HL-60 (cell line): Measurements from ENCODE around the gene DHDH.

ENCODE experiments used
- DNase-seq, 2 experiments: peaks; one replicate each; pipeline ENCODE4 v3.0.0-alpha.2; 2010 to 2020; ENCODE audit warnings: low read depth in 1 of 2, low spot score in 1 of 2
- H3K27ac ChIP-seq: fragments of 250-450 bp; sonication (Bioruptor Pico); replicated peaks from 2 replicates; pipeline ENCODE4 v1.5.1; 2020; ENCODE audit warnings: mild to moderate bottlenecking, moderate library complexity
- H3K27me3 ChIP-seq: fragments of 250-450 bp; sonication (Bioruptor Pico); 2 replicates; pipeline ENCODE4 v1.5.1; 2021; ENCODE audit warnings: mild to moderate bottlenecking, moderate library complexity; ENCODE audit not compliant: insufficient read depth, poor library complexity, severe bottlenecking
- H3K4me3 ChIP-seq: replicated peaks from 2 replicates; pipeline ENCODE4 v1.5.1; 2011; ENCODE audit warnings: mild to moderate bottlenecking, control low read depth, low read length; ENCODE audit not compliant: insufficient read depth
- GABPA ChIP-seq: IDR thresholded peaks from 2 replicates; pipeline ENCODE4 v1.6.1; 2012; ENCODE audit warnings: low read depth
- POLR2AphosphoS5 ChIP-seq: IDR thresholded peaks from 2 replicates; pipeline ENCODE4 v1.6.1; 2012; ENCODE audit warnings: low read depth
- SPI1 ChIP-seq: IDR thresholded peaks from 2 replicates; pipeline ENCODE4 v1.6.1; 2012; ENCODE audit warnings: low read depth, mild to moderate bottlenecking, borderline replicate concordance
- TF ChIP-seq, protein P1 (sequence below): IDR thresholded peaks from 2 replicates; pipeline ENCODE4 v1.6.1; 2012; ENCODE audit warnings: low read depth; ENCODE audit not compliant: insufficient replicate concordance
- TF ChIP-seq, protein P2 (sequence below): IDR thresholded peaks from one replicate; pipeline ENCODE4 v1.5.1; 2011; ENCODE audit warnings: low read length, control low read depth, inconsistent platforms; ENCODE audit not compliant: insufficient read depth

The DHDH gene

DNA sequence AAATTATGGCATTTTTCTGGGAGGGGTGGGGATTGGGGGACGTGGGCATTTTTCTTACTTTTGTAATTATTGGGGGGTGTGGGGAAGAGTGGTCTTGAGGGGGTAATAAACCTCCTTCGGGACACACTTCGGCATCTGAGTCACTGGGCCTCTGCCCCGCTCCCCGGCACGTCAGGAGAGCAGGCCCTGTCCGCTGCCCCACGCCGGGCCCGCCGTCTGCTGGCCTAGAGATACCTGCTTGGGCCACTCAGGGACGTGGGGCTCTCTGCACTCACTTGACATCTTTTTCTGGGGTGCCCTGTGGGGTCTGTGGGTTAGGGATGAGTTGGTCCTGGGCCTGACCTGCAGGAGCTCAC is 28.2 kb downstream of the DHDH start:
- DNase-seq: no peak
- TF ChIP-seq GABPA: no peak
- Histone ChIP-seq H3K27ac (peak overlapping the region; percentile 93), H3K4me3 (no peak overlapping the region), H3K27me3 (no peaks in the 10 kb centered on the region)

DNA sequence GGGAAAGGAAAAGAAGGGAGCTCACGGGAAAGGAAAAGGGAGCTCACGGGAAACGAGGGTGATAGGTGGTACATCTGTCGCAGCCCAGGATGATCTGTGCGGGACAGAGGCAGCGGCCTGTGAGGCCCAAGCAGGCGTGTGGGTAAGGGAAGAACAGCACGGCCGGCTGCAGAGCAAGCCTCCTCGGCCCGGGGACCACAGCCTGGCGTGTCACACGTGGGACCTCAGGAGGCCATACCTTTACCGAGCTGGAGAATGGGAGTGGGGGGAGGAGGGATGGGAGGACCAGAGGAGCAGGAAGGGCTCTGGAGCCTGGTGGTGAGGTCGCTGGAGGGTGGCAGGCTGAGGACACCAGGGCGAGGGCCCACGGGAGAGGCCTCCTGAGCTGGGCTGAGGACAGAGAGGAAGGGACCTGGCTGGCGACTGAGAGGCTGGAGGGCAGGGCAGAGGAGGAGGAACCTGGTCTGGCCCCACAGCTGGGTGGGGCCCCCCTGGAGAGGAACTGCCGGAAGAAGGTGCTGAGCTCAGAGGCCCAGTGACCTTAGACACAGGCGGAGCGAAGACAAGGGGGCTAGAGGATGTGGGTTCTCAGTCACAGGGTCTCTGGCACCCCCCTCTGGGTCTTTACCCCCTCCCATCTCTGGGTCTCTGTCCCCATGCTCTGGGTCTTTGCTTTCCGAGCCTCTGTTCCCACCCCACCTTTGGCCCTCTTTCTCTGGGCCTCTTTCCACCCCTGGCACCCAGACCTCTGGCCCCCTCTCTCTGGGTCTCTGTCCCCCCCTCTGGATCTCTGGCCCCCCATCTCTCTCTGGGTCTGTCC is 28.7 kb downstream of the DHDH start:
- TF ChIP-seq SPI1 (peak; percentile 83; the same call in 1 of the 2 replicates), POLR2AphosphoS5 (peak; percentile 87), GABPA (no peak)
- TF ChIP-seq, protein P1, sequence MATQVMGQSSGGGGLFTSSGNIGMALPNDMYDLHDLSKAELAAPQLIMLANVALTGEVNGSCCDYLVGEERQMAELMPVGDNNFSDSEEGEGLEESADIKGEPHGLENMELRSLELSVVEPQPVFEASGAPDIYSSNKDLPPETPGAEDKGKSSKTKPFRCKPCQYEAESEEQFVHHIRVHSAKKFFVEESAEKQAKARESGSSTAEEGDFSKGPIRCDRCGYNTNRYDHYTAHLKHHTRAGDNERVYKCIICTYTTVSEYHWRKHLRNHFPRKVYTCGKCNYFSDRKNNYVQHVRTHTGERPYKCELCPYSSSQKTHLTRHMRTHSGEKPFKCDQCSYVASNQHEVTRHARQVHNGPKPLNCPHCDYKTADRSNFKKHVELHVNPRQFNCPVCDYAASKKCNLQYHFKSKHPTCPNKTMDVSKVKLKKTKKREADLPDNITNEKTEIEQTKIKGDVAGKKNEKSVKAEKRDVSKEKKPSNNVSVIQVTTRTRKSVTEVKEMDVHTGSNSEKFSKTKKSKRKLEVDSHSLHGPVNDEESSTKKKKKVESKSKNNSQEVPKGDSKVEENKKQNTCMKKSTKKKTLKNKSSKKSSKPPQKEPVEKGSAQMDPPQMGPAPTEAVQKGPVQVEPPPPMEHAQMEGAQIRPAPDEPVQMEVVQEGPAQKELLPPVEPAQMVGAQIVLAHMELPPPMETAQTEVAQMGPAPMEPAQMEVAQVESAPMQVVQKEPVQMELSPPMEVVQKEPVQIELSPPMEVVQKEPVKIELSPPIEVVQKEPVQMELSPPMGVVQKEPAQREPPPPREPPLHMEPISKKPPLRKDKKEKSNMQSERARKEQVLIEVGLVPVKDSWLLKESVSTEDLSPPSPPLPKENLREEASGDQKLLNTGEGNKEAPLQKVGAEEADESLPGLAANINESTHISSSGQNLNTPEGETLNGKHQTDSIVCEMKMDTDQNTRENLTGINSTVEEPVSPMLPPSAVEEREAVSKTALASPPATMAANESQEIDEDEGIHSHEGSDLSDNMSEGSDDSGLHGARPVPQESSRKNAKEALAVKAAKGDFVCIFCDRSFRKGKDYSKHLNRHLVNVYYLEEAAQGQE: no peak
- TF ChIP-seq, protein P2, sequence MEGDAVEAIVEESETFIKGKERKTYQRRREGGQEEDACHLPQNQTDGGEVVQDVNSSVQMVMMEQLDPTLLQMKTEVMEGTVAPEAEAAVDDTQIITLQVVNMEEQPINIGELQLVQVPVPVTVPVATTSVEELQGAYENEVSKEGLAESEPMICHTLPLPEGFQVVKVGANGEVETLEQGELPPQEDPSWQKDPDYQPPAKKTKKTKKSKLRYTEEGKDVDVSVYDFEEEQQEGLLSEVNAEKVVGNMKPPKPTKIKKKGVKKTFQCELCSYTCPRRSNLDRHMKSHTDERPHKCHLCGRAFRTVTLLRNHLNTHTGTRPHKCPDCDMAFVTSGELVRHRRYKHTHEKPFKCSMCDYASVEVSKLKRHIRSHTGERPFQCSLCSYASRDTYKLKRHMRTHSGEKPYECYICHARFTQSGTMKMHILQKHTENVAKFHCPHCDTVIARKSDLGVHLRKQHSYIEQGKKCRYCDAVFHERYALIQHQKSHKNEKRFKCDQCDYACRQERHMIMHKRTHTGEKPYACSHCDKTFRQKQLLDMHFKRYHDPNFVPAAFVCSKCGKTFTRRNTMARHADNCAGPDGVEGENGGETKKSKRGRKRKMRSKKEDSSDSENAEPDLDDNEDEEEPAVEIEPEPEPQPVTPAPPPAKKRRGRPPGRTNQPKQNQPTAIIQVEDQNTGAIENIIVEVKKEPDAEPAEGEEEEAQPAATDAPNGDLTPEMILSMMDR: no peak
- no peaks in the 10 kb centered on the region for H3K27me3 ChIP-seq
- H3K27ac ChIP-seq: peak overlapping the region; percentile 93
- DNase-seq: peak; percentile 89 to 90
- H3K4me3 ChIP-seq: peak overlapping the region; percentile 15; the same call in 1 of the 2 replicates

DNA sequence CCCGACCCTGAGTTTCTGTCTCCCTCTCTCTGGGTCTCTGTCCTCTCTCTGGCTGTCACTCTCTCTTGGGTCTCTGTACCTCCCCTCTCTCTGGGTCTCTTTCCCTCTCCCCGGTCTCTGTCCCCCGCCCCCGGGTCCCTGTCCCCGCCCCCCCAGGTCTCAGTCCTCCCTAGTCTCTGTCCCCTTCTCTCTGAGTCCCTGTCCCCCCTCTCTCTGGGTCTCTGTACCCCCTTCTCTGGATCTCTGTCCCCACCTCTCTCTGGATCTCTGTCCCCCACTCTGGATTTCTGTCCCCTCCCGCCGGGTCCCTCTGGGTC is 29.3 kb downstream of the DHDH start:
- peak overlapping the region; percentile 93 for H3K27ac ChIP-seq
- H3K4me3 ChIP-seq: peak overlapping the region; percentile 42; the same call in 1 of the 2 replicates

More for the DNA sequence above, 29.3 kb downstream of the DHDH start:
- TF ChIP-seq SPI1: no peak
- TF ChIP-seq, protein P1: no peak
- TF ChIP-seq POLR2AphosphoS5: no peak
- TF ChIP-seq GABPA: no peak
- TF ChIP-seq, protein P2: no peak
- no peaks in the 10 kb centered on the region for H3K27me3 ChIP-seq
- DNase-seq: no peak
